IMR-90 (cell line): ENCODE results near the gene CRIM1. TPM values are rescaled to one million over a fixed set of nuclear protein-coding genes. Genes with fewer than 3 reads are reported as not detected.

Experiments
- ATAC-seq: fragments of 200-7000 bp; cut with Tn5 transposase; 2 replicates; pipeline ENCODE4 v1.9.1; 2020; ENCODE audit warnings: low read depth, mild to moderate bottlenecking, moderate library complexity
- BruUV-seq: library from RNA; stranded (reverse); fragments of 400-500 nt; replicated peaks from 2 replicates; lab custom pipeline; 2021; lab: Mats Ljungman, UMichigan
- CTCF ChIA-PET: fragments of 300-600 bp; formaldehyde crosslinking; extraction: SDS; loops from one replicate; lab custom pipeline; 2021; ENCODE audit warnings: antibody characterized with exemption; lab: Yijun Ruan, JAX
- POLR2A ChIA-PET: fragments of 300-600 bp; sonication (Branson Sonifier 250); formaldehyde crosslinking; loops from one replicate; lab custom pipeline; 2022; ENCODE audit warnings: antibody characterized with exemption; ENCODE audit not compliant: unreplicated experiment; lab: Charles Lee
- DNase-seq: peaks from one replicate; pipeline ENCODE4 v3.0.0; 2013
- H2AFZ ChIP-seq: replicated peaks from 2 replicates; pipeline ENCODE3; 2013; ENCODE audit warnings: low read length, mild to moderate bottlenecking; ENCODE audit not compliant: poor library complexity
- H2AK5ac ChIP-seq: 2 replicates; pipeline ENCODE4 v1.6.1; 2013; ENCODE audit warnings: low read depth, low read length, inconsistent platforms
- H2AK9ac ChIP-seq: replicated peaks from 2 replicates; pipeline ENCODE3; 2013; ENCODE audit warnings: mild to moderate bottlenecking, low read depth, low read length, moderate library complexity; ENCODE audit not compliant: poor library complexity
- H2BK120ac ChIP-seq: 2 replicates; pipeline ENCODE4 v1.6.1; 2013; ENCODE audit warnings: low read depth, low read length, inconsistent platforms
- H2BK15ac ChIP-seq: 3 replicates; pipeline ENCODE4 v1.6.1; 2013; ENCODE audit warnings: low read depth, low read length, inconsistent platforms
- H2BK20ac ChIP-seq: 2 replicates; pipeline ENCODE4 v1.6.1; 2013; ENCODE audit warnings: low read depth, mild to moderate bottlenecking, inconsistent platforms, low read length, moderate library complexity
- H2BK5ac ChIP-seq: 2 replicates; pipeline ENCODE4 v1.6.1; 2013; ENCODE audit warnings: mild to moderate bottlenecking, low read depth, low read length, inconsistent platforms; ENCODE audit not compliant: poor library complexity, severe bottlenecking
- H3K14ac ChIP-seq: replicated peaks from 2 replicates; pipeline ENCODE4 v1.6.1; 2013; ENCODE audit warnings: low read depth, low read length, inconsistent platforms
- H3K18ac ChIP-seq: 2 replicates; pipeline ENCODE4 v1.6.1; 2013; ENCODE audit warnings: low read depth, low read length, control low read depth
- H3K23ac ChIP-seq: 2 replicates; pipeline ENCODE4 v1.6.1; 2013; ENCODE audit warnings: low read depth, low read length, inconsistent platforms
- H3K27ac ChIP-seq: 2 replicates; pipeline ENCODE4 v1.5.1; 2013; ENCODE audit warnings: mild to moderate bottlenecking, control low read depth, low read length; ENCODE audit not compliant: insufficient read depth
- H3K27me3 ChIP-seq: 2 replicates; pipeline ENCODE4 v1.6.1; 2013; ENCODE audit warnings: low read length; ENCODE audit not compliant: control insufficient read depth, insufficient read depth
- H3K36me3 ChIP-seq: 2 replicates; pipeline ENCODE4 v1.6.1; 2013; ENCODE audit warnings: low read length, mixed read lengths; ENCODE audit not compliant: control insufficient read depth, insufficient read depth
- H3K4ac ChIP-seq: 2 replicates; pipeline ENCODE4 v1.6.1; 2013; ENCODE audit warnings: low read depth, low read length, inconsistent platforms
- H3K4me1 ChIP-seq: 2 replicates; pipeline ENCODE4 v1.6.1; 2013; ENCODE audit warnings: low read length, mixed read lengths; ENCODE audit not compliant: control insufficient read depth, insufficient read depth
- H3K4me2 ChIP-seq: 2 replicates; pipeline ENCODE4 v1.6.1; 2013; ENCODE audit warnings: low read depth, mild to moderate bottlenecking, control low read depth, low read length, moderate library complexity
- H3K4me3 ChIP-seq: 2 replicates; pipeline ENCODE4 v1.5.1; 2013; ENCODE audit warnings: low read depth, mild to moderate bottlenecking, control low read depth, low read length, moderate library complexity; ENCODE audit not compliant: insufficient read depth
- H3K56ac ChIP-seq: 2 replicates; pipeline ENCODE4 v1.6.1; 2013; ENCODE audit warnings: low read length, inconsistent platforms; ENCODE audit not compliant: insufficient read depth; ENCODE audit errors: extremely low read depth
- H3K79me1 ChIP-seq, 2 experiments: 2 replicates each; pipeline ENCODE4 v1.6.1; 2013; ENCODE audit warnings: low read length in 2 of 2, inconsistent platforms in 1 of 2, low read depth in 1 of 2
- H3K9ac ChIP-seq: 2 replicates; pipeline ENCODE4 v1.6.1; 2013; ENCODE audit warnings: low read depth, low read length, control low read depth
- H3K9me1 ChIP-seq: 2 replicates; pipeline ENCODE4 v1.6.1; 2013; ENCODE audit warnings: low read length, inconsistent platforms; ENCODE audit not compliant: insufficient read depth
- H3K9me3 ChIP-seq: 2 replicates; pipeline ENCODE4 v1.6.1; 2013; ENCODE audit warnings: low read length; ENCODE audit not compliant: control insufficient read depth, insufficient read depth
- H4K20me1 ChIP-seq: 2 replicates; pipeline ENCODE4 v1.6.1; 2013; ENCODE audit warnings: low read length, inconsistent platforms; ENCODE audit not compliant: insufficient read depth
- H4K5ac ChIP-seq: 2 replicates; pipeline ENCODE4 v1.6.1; 2013; ENCODE audit warnings: mild to moderate bottlenecking, low read depth, low read length, control low read depth
- H4K8ac ChIP-seq, 2 experiments: 2 replicates each; pipeline ENCODE4 v1.6.1; 2013; ENCODE audit warnings: low read depth in 2 of 2, low read length in 2 of 2, control low read depth in 1 of 2, inconsistent platforms in 1 of 2
- H4K91ac ChIP-seq: 2 replicates; pipeline ENCODE4 v1.6.1; 2013; ENCODE audit warnings: low read depth, low read length, inconsistent platforms; ENCODE audit not compliant: insufficient read depth
- CHD1 ChIP-seq: IDR thresholded peaks from 2 replicates; pipeline ENCODE4 v1.6.1; 2012; ENCODE audit warnings: low read depth, low read length, improper control_type of control experiment
- FOS ChIP-seq: fragments of 150-350 bp; IDR thresholded peaks from 2 replicates; pipeline ENCODE4 v1.6.1; 2016; ENCODE audit warnings: low read depth, low read length
- MAFK ChIP-seq: IDR thresholded peaks from 2 replicates; pipeline ENCODE4 v1.6.1; 2012; ENCODE audit warnings: low read depth, low read length, improper control_type of control experiment
- MAZ ChIP-seq: IDR thresholded peaks from 2 replicates; pipeline ENCODE4 v1.6.1; 2012; ENCODE audit warnings: low read depth, mild to moderate bottlenecking, low read length, improper control_type of control experiment, moderate library complexity, borderline replicate concordance
- MXI1 ChIP-seq: IDR thresholded peaks from 2 replicates; pipeline ENCODE4 v1.6.1; 2012; ENCODE audit warnings: low read depth, mild to moderate bottlenecking, low read length, moderate library complexity, borderline replicate concordance
- NFE2L2 ChIP-seq: fragments of 150-350 bp; IDR thresholded peaks from 2 replicates; pipeline ENCODE4 v1.6.1; 2016; ENCODE audit warnings: low read depth, mild to moderate bottlenecking, low read length
- POLR2A ChIP-seq: IDR thresholded peaks from 2 replicates; pipeline ENCODE4 v1.6.1; 2012; ENCODE audit warnings: mild to moderate bottlenecking, low read depth, low read length
- RCOR1 ChIP-seq: IDR thresholded peaks from 2 replicates; pipeline ENCODE4 v1.6.1; 2012; ENCODE audit warnings: mild to moderate bottlenecking, low read length, improper control_type of control experiment; ENCODE audit not compliant: insufficient replicate concordance
- RFX5 ChIP-seq: IDR thresholded peaks from 2 replicates; pipeline ENCODE4 v1.8.0; 2012; ENCODE audit warnings: low read depth, mild to moderate bottlenecking, low read length, moderate library complexity
- SMC3 ChIP-seq: fragments of 150-350 bp; IDR thresholded peaks from 2 replicates; pipeline ENCODE4 v1.6.1; 2016; ENCODE audit warnings: low read depth, mild to moderate bottlenecking, antibody characterized with exemption, low read length, moderate library complexity
- WGBS, 2 experiments: methylation state at CpG; one replicate each; pipeline versions ENCODE4 v1.1.5 to v1.1.7; 2013; ENCODE audit warnings: missing lambda C conversion rate in 2 of 2; ENCODE audit not compliant: insufficient read length in 1 of 2; ENCODE audit errors: extremely low coverage in 2 of 2; 5-methylcytosine and 5-hydroxymethylcytosine counted together
- dilution Hi-C: fragments of 300-500 bp; cut with HindIII; formaldehyde crosslinking; loops from one replicate; pipeline ENCODE4 v1.14.3; 2018; ENCODE audit warnings: low sequenced_read_pairs; ENCODE audit not compliant: unreplicated experiment
- in situ Hi-C: fragments of 300-500 bp; cut with MboI; formaldehyde crosslinking; loops from 3 replicates; pipeline ENCODE4 v1.14.3; 2019; ENCODE audit warnings: low sequenced_read_pairs, inconsistent platforms, mixed read lengths
- intact Hi-C: fragments of 100-400 bp; cut with micrococcal nuclease; formaldehyde crosslinking; loops from 2 replicates; pipeline ENCODE4 v1.10.0; 2022
- polyA plus RNA-seq, 3 experiments: library from polyadenylated mRNA; depleted of rRNA; stranded (reverse); fragments of >200 nt; gene quantifications; 2 replicates each; pipeline ENCODE4 v1.2.3, GENCODE V29; 2012; ENCODE audit warnings: low replicate concordance in 1 of 3
- total RNA-seq: library from RNA; depleted of rRNA; stranded (reverse); fragments of >200 nt; gene quantifications from 2 replicates; pipeline ENCODE4 v1.2.3, GENCODE V29; 2012
- TF ChIP-seq, protein P1 (sequence below): fragments of 150-350 bp; IDR thresholded peaks from 2 replicates; pipeline ENCODE4 v1.6.1; 2017; ENCODE audit warnings: mild to moderate bottlenecking, antibody characterized with exemption, low read length, low read depth
- TF ChIP-seq, protein P2 (sequence below): fragments of 150-350 bp; IDR thresholded peaks from 2 replicates; pipeline ENCODE4 v1.6.1; 2016; ENCODE audit warnings: low read depth, mild to moderate bottlenecking, low read length, moderate library complexity, borderline replicate concordance

CRIM1 gene
- total and polyA plus RNA-seq, 2 of the 4 experiments (the other 2 are of a cell fraction): 285 to 490 TPM

DNA sequence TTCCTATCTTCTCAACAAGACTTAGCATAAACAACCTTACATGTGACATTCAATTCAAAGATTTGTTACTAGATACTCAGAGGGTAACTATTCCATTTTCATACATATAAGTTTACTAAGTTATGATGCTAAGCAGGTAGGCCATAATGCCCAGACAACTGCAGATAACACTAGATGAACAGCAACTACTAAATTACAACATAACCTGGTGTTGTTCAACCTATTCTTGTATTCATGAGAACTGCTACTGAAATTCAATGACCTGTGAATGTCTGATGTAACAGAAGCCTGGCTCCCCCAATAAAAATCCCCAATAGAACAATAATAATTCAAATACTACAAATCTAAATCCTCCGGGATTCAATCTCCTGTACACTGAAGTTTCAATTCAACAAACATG, 217.6 kb downstream of the CRIM1 start:
- peaks cover 15% of the 10 kb centered on the region for H3K36me3 ChIP-seq
- no CpG with 5 or more reads among the region's 1 CpG for WGBS, 2 experiments

More for the DNA sequence above, 217.6 kb downstream of the CRIM1 start:
- H3K79me1 ChIP-seq: peaks cover 13 to 31% of the 10 kb centered on the region in 2 experiments; a peak in 3 of 4 replicates
- H3K27ac ChIP-seq: no peak overlapping the region
- no peak for ATAC-seq
- intact Hi-C loops: no loop called here
- H3K56ac ChIP-seq: no peak overlapping the region
- dilution Hi-C loops: no loop called here
- no peak overlapping the region for H3K4me2 ChIP-seq
- H2BK5ac ChIP-seq: no peak overlapping the region
- H2AK5ac ChIP-seq: no peak overlapping the region
- H4K8ac ChIP-seq: no peak overlapping the region; a peak in 1 of 4 replicates
- H3K9me3 ChIP-seq: no peaks in the 10 kb centered on the region
- H3K27me3 ChIP-seq: no peaks in the 10 kb centered on the region
- no peak for TF ChIP-seq RFX5
- no peak for TF ChIP-seq CHD1
- no peak for TF ChIP-seq NFE2L2
- no peak for TF ChIP-seq POLR2A
- no peak for TF ChIP-seq RCOR1
- TF ChIP-seq MAFK: no peak
- no peak for TF ChIP-seq SMC3
- TF ChIP-seq, protein P1, sequence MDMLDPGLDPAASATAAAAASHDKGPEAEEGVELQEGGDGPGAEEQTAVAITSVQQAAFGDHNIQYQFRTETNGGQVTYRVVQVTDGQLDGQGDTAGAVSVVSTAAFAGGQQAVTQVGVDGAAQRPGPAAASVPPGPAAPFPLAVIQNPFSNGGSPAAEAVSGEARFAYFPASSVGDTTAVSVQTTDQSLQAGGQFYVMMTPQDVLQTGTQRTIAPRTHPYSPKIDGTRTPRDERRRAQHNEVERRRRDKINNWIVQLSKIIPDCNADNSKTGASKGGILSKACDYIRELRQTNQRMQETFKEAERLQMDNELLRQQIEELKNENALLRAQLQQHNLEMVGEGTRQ: no peak
- TF ChIP-seq MXI1: no peak
- TF ChIP-seq FOS: no peak
- TF ChIP-seq MAZ: no peak
- TF ChIP-seq, protein P2, sequence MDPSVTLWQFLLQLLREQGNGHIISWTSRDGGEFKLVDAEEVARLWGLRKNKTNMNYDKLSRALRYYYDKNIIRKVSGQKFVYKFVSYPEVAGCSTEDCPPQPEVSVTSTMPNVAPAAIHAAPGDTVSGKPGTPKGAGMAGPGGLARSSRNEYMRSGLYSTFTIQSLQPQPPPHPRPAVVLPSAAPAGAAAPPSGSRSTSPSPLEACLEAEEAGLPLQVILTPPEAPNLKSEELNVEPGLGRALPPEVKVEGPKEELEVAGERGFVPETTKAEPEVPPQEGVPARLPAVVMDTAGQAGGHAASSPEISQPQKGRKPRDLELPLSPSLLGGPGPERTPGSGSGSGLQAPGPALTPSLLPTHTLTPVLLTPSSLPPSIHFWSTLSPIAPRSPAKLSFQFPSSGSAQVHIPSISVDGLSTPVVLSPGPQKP: no peak
- no peak overlapping the region for H2AFZ ChIP-seq
- H3K9me1 ChIP-seq: no peaks in the 10 kb centered on the region
- no peak overlapping the region for H4K91ac ChIP-seq
- CTCF ChIA-PET: no interaction called here
- no peak for DNase-seq
- H2BK20ac ChIP-seq: no peak overlapping the region
- H3K9ac ChIP-seq: no peak overlapping the region
- in situ Hi-C loops: no loop called here
- BruUV-seq: no TSS peak
- no peak overlapping the region; the same call in 2 of the 3 replicates for H2BK15ac ChIP-seq
- H2BK120ac ChIP-seq: no peak overlapping the region
- H4K20me1 ChIP-seq: no peaks in the 10 kb centered on the region
- no peak overlapping the region for H3K18ac ChIP-seq
- H2AK9ac ChIP-seq: no peak overlapping the region
- peaks cover 4% of the 10 kb centered on the region; the same call in 1 of the 2 replicates for H3K4me1 ChIP-seq
- H3K14ac ChIP-seq: no peak overlapping the region
- H4K5ac ChIP-seq: no peak overlapping the region
- no peak overlapping the region for H3K23ac ChIP-seq
- no peak overlapping the region for H3K4me3 ChIP-seq
- no peak overlapping the region for H3K4ac ChIP-seq
- POLR2A ChIA-PET: no interaction called here
